H1 (cell line): ENCODE measurements around the gene GAS2L1. TPM values are rescaled to one million over a fixed set of nuclear protein-coding genes. Genes with fewer than 3 reads are reported as not detected.

Experiments used
- CTCF ChIA-PET: fragments of 300-600 bp; sonication (Branson Sonifier 250); formaldehyde crosslinking; loops from one replicate; lab custom pipeline; 2021; ENCODE audit not compliant: partially characterized antibody; lab: Charles Lee
- POLR2A ChIA-PET: fragments of 300-600 bp; sonication (Branson Sonifier 250); formaldehyde crosslinking; loops from one replicate; lab custom pipeline; 2021; ENCODE audit warnings: inconsistent platforms; ENCODE audit not compliant: partially characterized antibody; lab: Charles Lee
- DNase-seq, 2 experiments: peaks; one replicate each; pipeline versions ENCODE4 v3.0.0 to v3.0.0-alpha.2; 2010 to 2022; ENCODE audit warnings: low spot score in 2 of 2, low read depth in 1 of 2, mixed read lengths in 1 of 2
- FAIRE-seq: peaks from 2 replicates; lab custom pipeline; 2011; peaks lifted over from hg19 to GRCh38; lab: Jason Lieb, UNC
- H2AFZ ChIP-seq: 2 replicates; pipeline ENCODE4 v1.8.1; 2012; ENCODE audit warnings: low read length, inconsistent platforms
- H2AK5ac ChIP-seq: 2 replicates; pipeline ENCODE4 v1.6.1; 2013; ENCODE audit warnings: low read depth, low read length
- H2BK120ac ChIP-seq: replicated peaks from 2 replicates; pipeline ENCODE3; 2013; ENCODE audit warnings: low read depth, low read length, inconsistent platforms
- H2BK12ac ChIP-seq: 2 replicates; pipeline ENCODE4 v1.6.1; 2013; ENCODE audit warnings: low read depth, low read length
- H2BK15ac ChIP-seq: 2 replicates; pipeline ENCODE4 v1.6.1; 2013; ENCODE audit warnings: low read length
- H2BK20ac ChIP-seq: 2 replicates; pipeline ENCODE4 v1.6.1; 2013; ENCODE audit warnings: low read length
- H2BK5ac ChIP-seq: 2 replicates; pipeline ENCODE4 v1.6.1; 2013; ENCODE audit warnings: low read depth, low read length
- H3K14ac ChIP-seq: 2 replicates; pipeline ENCODE4 v1.6.1; 2013; ENCODE audit warnings: inconsistent platforms; ENCODE audit not compliant: insufficient read length
- H3K18ac ChIP-seq: 2 replicates; pipeline ENCODE4 v1.6.1; 2013; ENCODE audit warnings: low read length; ENCODE audit errors: extremely low read depth
- H3K23ac ChIP-seq: 2 replicates; pipeline ENCODE4 v1.6.1; 2013; ENCODE audit warnings: inconsistent platforms; ENCODE audit not compliant: insufficient read length
- H3K23me2 ChIP-seq: 2 replicates; pipeline ENCODE4 v1.6.1; 2013; ENCODE audit warnings: low read depth, low read length
- H3K27ac ChIP-seq: 2 replicates; pipeline ENCODE4 v1.6.1; 2011; ENCODE audit warnings: low read depth, low read length, inconsistent platforms
- H3K27me3 ChIP-seq, 4 experiments: replicated peaks in 1 of 4; 1 replicate in 1 of 4; 2 replicates in 3 of 4; pipeline versions ENCODE4 v1.6.1 to v1.8.1; 2011 to 2013; ENCODE audit warnings: low read length in 3 of 4, mild to moderate bottlenecking in 3 of 4, inconsistent platforms in 2 of 4, mixed read lengths in 2 of 4, moderate library complexity in 1 of 4; ENCODE audit not compliant: control insufficient read depth in 3 of 4, insufficient read depth in 3 of 4; ENCODE audit errors: extremely low read depth in 1 of 4
- H3K36me3 ChIP-seq, 4 experiments: 2 replicates each; pipeline versions ENCODE4 v1.6.1 to v1.8.1; 2011 to 2013; ENCODE audit warnings: mild to moderate bottlenecking in 4 of 4, low read length in 3 of 4, moderate library complexity in 2 of 4, control low read depth in 1 of 4, inconsistent platforms in 1 of 4; ENCODE audit not compliant: insufficient read depth in 4 of 4, control insufficient read depth in 2 of 4
- H3K4ac ChIP-seq: replicated peaks from 2 replicates; pipeline ENCODE3; 2013; ENCODE audit warnings: low read length, low read depth, mixed read lengths, inconsistent platforms; ENCODE audit not compliant: insufficient read length
- H3K4me1 ChIP-seq, 4 experiments: replicated peaks in 1 of 4; 1 replicate in 1 of 4; 2 replicates in 3 of 4; pipeline versions ENCODE4 v1.6.1 to v1.8.1; 2011 to 2013; ENCODE audit warnings: low read length in 3 of 4, inconsistent platforms in 2 of 4, mixed read lengths in 1 of 4; ENCODE audit not compliant: insufficient read depth in 4 of 4, control insufficient read depth in 3 of 4
- H3K4me2 ChIP-seq, 2 experiments: 2 replicates each; pipeline versions ENCODE4 v1.6.1 to v1.8.1; 2011 to 2013; ENCODE audit warnings: low read depth in 2 of 2, low read length in 2 of 2, control low read depth in 1 of 2, inconsistent platforms in 1 of 2, mild to moderate bottlenecking in 1 of 2; ENCODE audit not compliant: insufficient read depth in 1 of 2
- H3K4me3 ChIP-seq, 4 experiments: fragments of 200-600, 300-600 bp in 1 of 4; sonication (generic), shearing (Covaris generic), sonication (Bioruptor Twin) in 1 of 4; 2 replicates each; pipeline versions ENCODE4 v1.5.1 to v1.8.1; 2011 to 2016; ENCODE audit warnings: low read length in 4 of 4, low read depth in 3 of 4, control low read depth in 2 of 4, inconsistent platforms in 2 of 4, mild to moderate bottlenecking in 2 of 4, mixed read lengths in 1 of 4, moderate library complexity in 1 of 4; ENCODE audit not compliant: insufficient read depth in 2 of 4; ENCODE audit errors: extremely low read depth in 1 of 4
- H3K56ac ChIP-seq: replicated peaks from 2 replicates; pipeline ENCODE3; 2013; ENCODE audit warnings: low read depth, mild to moderate bottlenecking, mixed read lengths, low read length, inconsistent platforms; ENCODE audit not compliant: insufficient read length
- H3K79me1 ChIP-seq: 2 replicates; pipeline ENCODE4 v1.6.1; 2013; ENCODE audit warnings: low read depth, low read length, control low read depth
- H3K79me2 ChIP-seq, 2 experiments: 2 replicates each; pipeline versions ENCODE4 v1.6.1 to v1.8.1; 2012 to 2013; ENCODE audit warnings: low read length in 2 of 2, mild to moderate bottlenecking in 2 of 2, inconsistent platforms in 1 of 2; ENCODE audit not compliant: insufficient read depth in 2 of 2, control insufficient read depth in 1 of 2
- H3K9ac ChIP-seq, 4 experiments: replicated peaks in 1 of 4; 1 replicate in 1 of 4; 2 replicates in 3 of 4; pipeline versions ENCODE4 v1.6.1 to v1.8.1; 2011 to 2013; ENCODE audit warnings: low read depth in 3 of 4, low read length in 3 of 4, control low read depth in 2 of 4, mild to moderate bottlenecking in 2 of 4, moderate library complexity in 2 of 4, inconsistent platforms in 1 of 4; ENCODE audit errors: extremely low read depth in 1 of 4
- H3K9me3 ChIP-seq, 2 experiments: 2 replicates each; pipeline versions ENCODE4 v1.6.1 to v1.8.1; 2012 to 2013; ENCODE audit warnings: mild to moderate bottlenecking in 2 of 2, moderate library complexity in 2 of 2, control low read depth in 1 of 2, inconsistent platforms in 1 of 2, low read depth in 1 of 2, low read length in 1 of 2, mixed read lengths in 1 of 2; ENCODE audit not compliant: insufficient read depth in 2 of 2
- H4K20me1 ChIP-seq, 2 experiments: replicated peaks in 1 of 2; 2 replicates each; pipeline versions ENCODE3 to v1.8.1; 2011 to 2013; ENCODE audit warnings: inconsistent platforms in 2 of 2, low read length in 2 of 2, mild to moderate bottlenecking in 1 of 2; ENCODE audit not compliant: insufficient read depth in 2 of 2, control insufficient read depth in 1 of 2
- H4K5ac ChIP-seq: 2 replicates; pipeline ENCODE4 v1.6.1; 2013; ENCODE audit warnings: low read length, low read depth, mixed read lengths, inconsistent platforms; ENCODE audit not compliant: insufficient read length
- H4K8ac ChIP-seq: 2 replicates; pipeline ENCODE4 v1.8.0; 2013; ENCODE audit warnings: mild to moderate bottlenecking, moderate library complexity, low read length, inconsistent platforms; ENCODE audit not compliant: insufficient read depth; ENCODE audit errors: extremely low read depth
- H4K91ac ChIP-seq: replicated peaks from 2 replicates; pipeline ENCODE3; 2013; ENCODE audit warnings: low read length, mixed read lengths, inconsistent platforms; ENCODE audit not compliant: insufficient read length
- BCL11A ChIP-seq, 2 experiments: IDR thresholded peaks; one replicate each; pipeline ENCODE4 v1.6.1; 2011; ENCODE audit warnings: low read depth in 2 of 2, low read length in 2 of 2, mild to moderate bottlenecking in 2 of 2
- CHD1 ChIP-seq: IDR thresholded peaks from 2 replicates; pipeline ENCODE4 v1.6.1; 2012; ENCODE audit warnings: low read depth, low read length, improper control_type of control experiment
- EZH2 ChIP-seq: fragments of 200-600 bp; sonication (generic); IDR thresholded peaks from 2 replicates; pipeline ENCODE4 v1.7.1; 2012; ENCODE audit warnings: low read depth, mild to moderate bottlenecking, moderate library complexity, low read length, inconsistent platforms; ENCODE audit not compliant: severe bottlenecking
- KDM4A ChIP-seq: IDR thresholded peaks from one replicate; pipeline ENCODE4 v1.7.1; 2012; ENCODE audit warnings: low read depth, mild to moderate bottlenecking, moderate library complexity, low read length, inconsistent platforms; ENCODE audit not compliant: severe bottlenecking
- MAX ChIP-seq: IDR thresholded peaks from 2 replicates; pipeline ENCODE4 v1.6.1; 2012; ENCODE audit warnings: inconsistent platforms
- PHF8 ChIP-seq: fragments of 200-600 bp; sonication (generic); conservative IDR thresholded peaks from 2 replicates; pipeline ENCODE4 v1.7.1; 2012; ENCODE audit warnings: low read depth, mild to moderate bottlenecking, inconsistent platforms, low read length, moderate library complexity
- POLR2A ChIP-seq, 2 experiments: IDR thresholded peaks; 1 replicate in 1 of 2; 2 replicates in 1 of 2; pipeline ENCODE4 v1.6.1; 2011; ENCODE audit warnings: low read depth in 2 of 2, low read length in 2 of 2, mild to moderate bottlenecking in 2 of 2; ENCODE audit errors: control extremely low read depth in 1 of 2
- RBBP5 ChIP-seq: IDR thresholded peaks from 2 replicates; pipeline ENCODE4 v1.7.1; 2012; ENCODE audit warnings: low read depth, mild to moderate bottlenecking, inconsistent platforms, low read length, moderate library complexity, borderline replicate concordance
- SUZ12 ChIP-seq: fragments of 200-600 bp; sonication (generic); IDR thresholded peaks from 2 replicates; pipeline ENCODE4 v1.6.1; 2012; ENCODE audit warnings: mild to moderate bottlenecking, inconsistent platforms, low read length, moderate library complexity, mixed read lengths
- TAF1 ChIP-seq: IDR thresholded peaks from 2 replicates; pipeline ENCODE4 v1.6.1; 2011; ENCODE audit warnings: mild to moderate bottlenecking, low read depth, low read length
- TBP ChIP-seq: IDR thresholded peaks from 2 replicates; pipeline ENCODE4 v1.6.1; 2011; ENCODE audit warnings: low read depth, low read length, improper control_type of control experiment
- USF2 ChIP-seq: IDR thresholded peaks from 2 replicates; pipeline ENCODE4 v1.6.1; 2011; ENCODE audit warnings: low read length, improper control_type of control experiment
- WGBS, 2 experiments: shearing (Covaris generic) in 1 of 2; methylation state at CpG; one replicate each; pipeline versions ENCODE4 v1.1.6 to v1.1.7; 2013 to 2015; ENCODE audit warnings: low lambda C conversion rate in 2 of 2, mixed read lengths in 2 of 2, inconsistent platforms in 1 of 2, low coverage in 1 of 2, missing lambda C conversion rate in 1 of 2; ENCODE audit not compliant: insufficient replicate concordance in 2 of 2, insufficient coverage in 1 of 2, insufficient read length in 1 of 2; ENCODE audit errors: extremely low coverage in 1 of 2, missing lambda C conversion rate in 1 of 2; 5-methylcytosine and 5-hydroxymethylcytosine counted together
- polyA plus RNA-seq, 7 experiments: library from polyadenylated mRNA; depleted of rRNA in 3 of 7; stranded (reverse) in 5 of 7; unstranded in 2 of 7; fragments of >200 nt in 5 of 7; fragments of 200-250 nt in 2 of 7; gene quantifications; 1 replicate in 5 of 7; 2 replicates in 1 of 7; 4 replicates in 1 of 7; pipeline versions ENCODE4 v1.2.1 to v1.2.3, GENCODE V29; 2011 to 2013; ENCODE audit warnings: missing spikeins in 2 of 7, mixed read lengths in 2 of 7
- total RNA-seq: library from RNA; stranded (reverse); fragmentation: NEBNext Ultra II Directional; extraction: Animal tissue kit (Norgen Biotek cat#: 25700); gene quantifications from 2 replicates; pipeline ENCODE4 v1.2.1, GENCODE V29; 2021

GAS2L1 gene
- total and polyA plus RNA-seq, 2 of the 8 experiments (the other 6 are each of a cell fraction or from before 2014, with no cell fraction given), result 3.6 to 10.1 TPM

- H3K4ac ChIP-seq, result no peak overlapping the region
- H3K9me3 ChIP-seq, result no peaks in the 10 kb centered on the region
- no peak overlapping the region for H3K56ac ChIP-seq
- FAIRE-seq (no peak), DNase-seq (no peak)
- no peak overlapping the region for H3K14ac ChIP-seq
- H3K4me3 ChIP-seq, result no peak overlapping the region
- no peak overlapping the region for H2BK5ac ChIP-seq
- no peak overlapping the region for H3K4me2 ChIP-seq
- H2BK120ac ChIP-seq, result no peak overlapping the region
- H3K23ac ChIP-seq, result no peak overlapping the region
- H4K5ac ChIP-seq, result no peak overlapping the region
- H2BK12ac ChIP-seq, result no peak overlapping the region
- ChIA-PET POLR2A (no interaction called here), CTCF (interaction anchor here (1.9 kb wide), 1 partner anchor 15 kb away, joined by 5 read pairs; no protein-coding TSS in a partner anchor)
- no peak overlapping the region for H2AK5ac ChIP-seq
- H3K27me3 ChIP-seq, result no peaks in the 10 kb centered on the region
- no peak overlapping the region for H3K27ac ChIP-seq
- H2BK15ac ChIP-seq, result no peak overlapping the region
- no peak overlapping the region; the same call in 1 of the 2 replicates for H4K8ac ChIP-seq
- H3K9ac ChIP-seq, result no peak overlapping the region
- no peaks in the 10 kb centered on the region for H3K79me1 ChIP-seq
- no peaks in the 10 kb centered on the region for H3K23me2 ChIP-seq
- no peaks in the 10 kb centered on the region for H3K79me2 ChIP-seq
- H2AFZ ChIP-seq, result no peak overlapping the region
- H4K20me1 ChIP-seq, result peaks cover 3 to 8% of the 10 kb centered on the region in 2 experiments
- H3K36me3 ChIP-seq, result peaks cover 10 to 26% (median 20%) of the 10 kb centered on the region in 4 experiments; a peak in 7 of 8 replicates
- 93% methylated on average over 12 of the region's 12 CpGs; no CpG with 5 or more reads in 1 of the 2 experiments for WGBS, 2 experiments
- H3K18ac ChIP-seq, result no peak overlapping the region
- H3K4me1 ChIP-seq, result no peaks in the 10 kb centered on the region; a peak in 1 of 7 replicates
- H4K91ac ChIP-seq, result no peak overlapping the region
- no peak overlapping the region for H2BK20ac ChIP-seq
- no peak for TF ChIP-seq TAF1
- no peak for TF ChIP-seq RBBP5
- TF ChIP-seq PHF8, result no peak
- no peak for TF ChIP-seq BCL11A (IDR thresholded peaks at IDR 0.05; ENCODE audit: low read depth in 2 of 2, low read length in 2 of 2)
- no peak for TF ChIP-seq USF2
- TF ChIP-seq SUZ12, result no peak
- TF ChIP-seq KDM4A, result no peak
- TF ChIP-seq EZH2, result no peak
- no peak for TF ChIP-seq MAX
- no peak for TF ChIP-seq POLR2A (IDR thresholded peaks at IDR 0.05; ENCODE audit: control extremely low read depth in 1 of 2, low read depth in 2 of 2, low read length in 2 of 2)
- no peak for TF ChIP-seq TBP
- no peak for TF ChIP-seq CHD1
Measured at GRCh38 chr22:29334696-29335344, 28.4 kb downstream of the GAS2L1 start.
